Chondrocyte (in vitro differentiated cells): ENCODE measurements around the gene CYP46A1. TPM values are rescaled to one million over a fixed set of nuclear protein-coding genes. Genes with fewer than 3 reads are reported as not detected.
A peak's percentile ranks its signal among the peaks of the same experiment; 100 is the strongest.

Source experiments
- DNase-seq: peaks from one replicate; pipeline ENCODE4 v3.0.0; 2021; ENCODE audit warnings: mixed read lengths, low spot score
- H3K27ac Mint-ChIP-seq: one replicate; pipeline ENCODE4 v1.8.0; 2021; ENCODE audit warnings: mild to moderate bottlenecking, moderate library complexity, mixed read lengths; ENCODE audit not compliant: unreplicated experiment
- H3K27me3 Mint-ChIP-seq: 2 replicates; pipeline ENCODE4 v1.8.0; 2021; ENCODE audit warnings: low read depth, mixed read lengths
- H3K36me3 Mint-ChIP-seq: 2 replicates; pipeline ENCODE4 v1.8.0; 2021; ENCODE audit warnings: low read depth, mixed read lengths
- H3K4me1 Mint-ChIP-seq: 2 replicates; pipeline ENCODE4 v1.8.0; 2021; ENCODE audit warnings: low read depth, mild to moderate bottlenecking, mixed read lengths
- H3K4me3 Mint-ChIP-seq: one replicate; pipeline ENCODE4 v1.8.0; 2021; ENCODE audit warnings: mild to moderate bottlenecking, moderate library complexity, mixed read lengths; ENCODE audit not compliant: unreplicated experiment
- H3K9me3 Mint-ChIP-seq: 2 replicates; pipeline ENCODE4 v1.8.0; 2021; ENCODE audit warnings: low read depth, mixed read lengths
- total RNA-seq: library from RNA; stranded (reverse); gene quantifications from 3 replicates; pipeline ENCODE4 v1.2.1, GENCODE V29; 2021
- TF ChIP-seq, protein P1 (sequence below): fragments of 200-600 bp; sonication (generic); IDR thresholded peaks from 2 replicates; pipeline ENCODE4 v1.5.0; 2021; ENCODE audit warnings: antibody characterized with exemption, mild to moderate bottlenecking, moderate library complexity

The CYP46A1 gene
- total RNA-seq, 1 donor from 2014 or later: 0.72 TPM

DNA sequence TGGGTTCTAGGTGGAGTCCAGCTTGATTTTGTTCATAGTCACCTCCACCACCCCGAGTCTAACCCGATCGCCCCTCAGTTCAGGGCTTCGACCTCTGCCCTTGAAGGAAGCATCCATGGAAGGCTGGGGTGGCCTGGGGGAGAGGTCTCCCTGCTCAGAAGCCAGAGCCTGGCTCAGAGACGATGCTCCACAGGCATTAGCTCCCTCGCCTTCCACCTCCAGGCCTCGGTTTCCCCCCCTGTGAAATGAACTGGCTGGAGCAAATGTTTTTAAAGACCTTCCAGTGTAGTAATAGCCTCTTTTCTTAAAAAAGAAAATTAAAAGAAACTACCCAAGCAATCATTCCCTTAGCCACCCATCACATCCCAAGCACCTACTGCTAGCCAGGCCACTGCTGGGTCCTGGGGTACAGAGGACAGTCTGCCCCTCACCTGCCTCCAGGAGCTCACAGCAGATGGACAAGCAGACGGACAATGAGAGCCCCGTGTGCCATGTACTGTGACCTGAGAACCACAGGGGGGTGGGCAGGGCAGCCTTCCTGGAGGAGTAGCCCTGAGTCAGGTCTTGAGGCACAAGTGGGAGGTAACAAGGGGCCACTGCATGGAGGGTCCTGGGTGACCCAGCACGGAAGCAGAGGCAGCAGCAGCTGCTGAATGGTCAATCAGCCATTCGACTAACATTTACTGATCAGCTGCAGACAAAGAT, 66.8 kb downstream of the CYP46A1 start:
- H3K9me3 Mint-ChIP-seq: no peaks in the 10 kb centered on the region
- H3K27ac Mint-ChIP-seq: no peak overlapping the region
- H3K27me3 Mint-ChIP-seq: no peaks in the 10 kb centered on the region
- no peak for DNase-seq
- peaks cover 72% of the 10 kb centered on the region for H3K4me1 Mint-ChIP-seq
- TF ChIP-seq, protein P1, sequence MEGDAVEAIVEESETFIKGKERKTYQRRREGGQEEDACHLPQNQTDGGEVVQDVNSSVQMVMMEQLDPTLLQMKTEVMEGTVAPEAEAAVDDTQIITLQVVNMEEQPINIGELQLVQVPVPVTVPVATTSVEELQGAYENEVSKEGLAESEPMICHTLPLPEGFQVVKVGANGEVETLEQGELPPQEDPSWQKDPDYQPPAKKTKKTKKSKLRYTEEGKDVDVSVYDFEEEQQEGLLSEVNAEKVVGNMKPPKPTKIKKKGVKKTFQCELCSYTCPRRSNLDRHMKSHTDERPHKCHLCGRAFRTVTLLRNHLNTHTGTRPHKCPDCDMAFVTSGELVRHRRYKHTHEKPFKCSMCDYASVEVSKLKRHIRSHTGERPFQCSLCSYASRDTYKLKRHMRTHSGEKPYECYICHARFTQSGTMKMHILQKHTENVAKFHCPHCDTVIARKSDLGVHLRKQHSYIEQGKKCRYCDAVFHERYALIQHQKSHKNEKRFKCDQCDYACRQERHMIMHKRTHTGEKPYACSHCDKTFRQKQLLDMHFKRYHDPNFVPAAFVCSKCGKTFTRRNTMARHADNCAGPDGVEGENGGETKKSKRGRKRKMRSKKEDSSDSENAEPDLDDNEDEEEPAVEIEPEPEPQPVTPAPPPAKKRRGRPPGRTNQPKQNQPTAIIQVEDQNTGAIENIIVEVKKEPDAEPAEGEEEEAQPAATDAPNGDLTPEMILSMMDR: no peak
- no peaks in the 10 kb centered on the region for H3K36me3 Mint-ChIP-seq
- H3K4me3 Mint-ChIP-seq: no peak overlapping the region

DNA sequence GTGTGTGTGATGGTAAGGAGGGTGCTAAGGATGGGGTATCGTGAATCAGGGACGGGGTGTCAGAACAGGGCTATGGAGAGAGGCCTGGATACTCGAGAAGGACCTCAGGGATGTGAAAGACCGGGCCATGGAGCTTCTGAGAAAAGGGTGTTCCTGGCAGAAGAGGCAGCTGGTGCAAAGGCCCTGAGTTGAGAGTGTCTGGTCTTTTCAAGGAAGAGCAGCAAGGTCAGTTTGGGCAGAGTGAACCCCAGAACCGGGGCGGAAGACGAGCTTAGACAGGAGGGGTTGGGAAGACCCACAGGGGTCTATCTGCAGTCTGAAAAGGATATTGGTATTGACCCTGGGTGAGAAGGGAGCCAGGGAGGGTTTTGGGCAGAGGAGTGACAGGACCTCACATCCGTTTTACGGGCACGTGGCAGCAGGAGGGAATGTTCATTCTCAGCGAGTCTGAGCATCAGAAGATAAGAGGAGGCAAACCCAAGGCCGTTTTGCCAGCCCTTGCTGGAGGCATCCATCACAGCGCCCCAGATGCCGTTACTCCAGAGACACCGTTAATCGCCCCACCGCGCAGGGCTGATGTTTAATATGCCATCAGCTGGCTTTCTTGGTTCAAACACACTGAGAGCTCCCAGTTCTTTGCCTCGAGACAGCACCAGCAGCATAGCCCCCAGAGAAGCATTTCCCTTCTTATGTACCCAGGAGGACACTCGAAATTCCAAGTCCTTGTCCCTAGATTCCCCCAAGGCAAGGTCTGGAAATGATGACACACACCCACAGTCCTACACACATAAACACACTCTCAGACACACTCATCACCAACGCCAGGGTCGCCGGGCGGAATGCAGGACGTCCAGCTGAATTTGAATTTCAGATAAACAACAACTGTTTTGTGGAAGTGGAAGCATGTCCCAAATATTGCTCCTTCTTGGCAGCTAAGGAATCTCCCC, 67.7 kb downstream of the CYP46A1 start:
- Mint-ChIP-seq H3K9me3 (no peaks in the 10 kb centered on the region), H3K27me3 (no peaks in the 10 kb centered on the region), H3K27ac (peak overlapping the region; percentile 83), H3K4me3 (no peak overlapping the region), H3K36me3 (no peaks in the 10 kb centered on the region), H3K4me1 (peaks cover 72% of the 10 kb centered on the region)
- peak; percentile 62 for DNase-seq
- TF ChIP-seq, protein P1: no peak

DNA sequence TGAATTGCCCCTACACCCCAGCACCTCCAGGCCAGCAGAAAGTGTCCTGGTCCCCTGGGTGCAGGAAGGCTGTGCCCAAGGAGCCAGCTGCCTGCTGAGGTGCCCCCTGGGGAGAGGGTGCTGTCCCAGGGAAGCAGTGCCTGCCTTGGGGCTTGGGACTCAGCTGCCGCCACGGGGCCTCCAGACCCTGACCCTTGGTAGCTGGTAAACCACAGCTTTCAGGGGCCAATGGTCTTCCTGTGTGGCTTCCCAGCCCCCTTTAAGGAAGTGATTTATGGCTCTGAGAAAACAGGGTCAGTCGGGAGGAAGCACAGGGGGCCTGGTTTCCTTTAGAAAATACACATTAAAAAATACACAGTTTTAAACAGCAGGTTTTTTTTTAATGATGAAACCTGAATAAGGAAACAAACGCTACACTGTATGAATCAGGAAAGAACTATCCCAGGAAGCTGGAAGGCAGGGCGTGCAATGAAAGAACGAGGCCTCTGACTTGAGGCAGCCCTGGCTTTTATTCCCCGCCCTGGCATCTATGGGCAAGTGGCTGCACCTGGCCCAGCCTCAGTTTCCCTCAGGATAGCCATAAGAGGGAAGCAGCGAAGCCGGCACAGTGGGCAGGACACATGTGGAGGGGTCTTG, 68.5 kb downstream of the CYP46A1 start:
- Mint-ChIP-seq H3K36me3 (no peaks in the 10 kb centered on the region), H3K9me3 (no peaks in the 10 kb centered on the region), H3K4me1 (peaks cover 75% of the 10 kb centered on the region), H3K27ac (peak overlapping the region; percentile 83), H3K27me3 (no peaks in the 10 kb centered on the region), H3K4me3 (no peak overlapping the region)
- peak; percentile 77 for DNase-seq
- TF ChIP-seq, protein P1: no peak

DNA sequence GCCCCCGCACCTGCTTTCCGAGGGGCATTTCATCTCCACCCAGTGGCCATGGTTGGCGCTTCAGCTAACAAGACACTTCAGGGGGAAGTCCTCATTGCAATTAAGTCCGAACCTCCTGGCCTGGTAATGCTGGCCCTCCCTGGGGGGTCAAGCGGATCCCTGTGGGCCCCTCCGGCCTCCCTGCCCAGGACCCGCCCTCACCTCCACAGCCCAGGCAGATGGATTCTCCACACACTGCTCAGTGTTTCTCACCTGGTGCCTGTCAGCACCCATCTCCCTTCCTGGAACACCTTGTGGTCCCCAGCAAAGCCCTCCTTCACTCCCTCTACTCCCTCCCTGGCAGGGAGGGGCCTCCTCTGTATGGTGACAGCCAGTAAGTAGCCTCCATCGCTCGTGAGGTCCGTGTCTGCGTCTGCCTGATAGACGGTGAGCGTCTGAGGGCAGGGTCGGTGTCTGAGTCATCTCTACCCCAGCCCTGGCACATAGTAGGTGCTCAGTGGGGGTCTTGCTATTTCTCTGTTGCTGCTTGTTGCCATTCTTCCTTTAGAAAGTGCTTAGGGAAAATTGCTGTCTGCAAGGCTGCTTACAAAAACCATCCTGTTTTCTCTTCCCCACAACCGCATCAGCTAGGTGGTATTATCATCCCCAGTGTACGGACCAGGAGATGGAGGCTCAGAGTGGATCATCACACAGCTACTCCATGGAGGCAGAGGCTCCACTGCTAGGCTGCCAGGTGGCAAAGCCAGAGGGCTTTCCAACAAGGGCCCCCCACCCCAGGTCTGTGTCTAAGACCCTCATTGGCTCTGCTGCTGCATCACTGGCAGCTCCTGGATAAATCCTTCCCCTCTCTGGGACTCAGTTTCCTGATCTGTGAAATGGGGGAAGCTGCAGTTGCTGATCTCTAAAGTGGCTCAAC, 69.4 kb downstream of the CYP46A1 start:
- TF ChIP-seq, protein P1: peak; percentile 30
- Mint-ChIP-seq H3K27me3 (no peaks in the 10 kb centered on the region), H3K9me3 (no peaks in the 10 kb centered on the region), H3K4me3 (no peak overlapping the region), H3K27ac (peak overlapping the region; percentile 83), H3K4me1 (peaks cover 84% of the 10 kb centered on the region), H3K36me3 (no peaks in the 10 kb centered on the region)
- DNase-seq: peak; percentile 50
